ENCODE data around the gene PATZ1.

Gene PATZ1

GRCh38 chr22:31279327-31279669, 66.8 kb downstream of the PATZ1 start:
- Histone ChIP-seq H3K36me3 (ENCODE audit: insufficient read depth, low read length) (peaks cover 59% of the 10 kb centered on the region), H3K4me3 (ENCODE audit: low read length) (no peak overlapping the region), H2AFZ (ENCODE audit: low read depth, low read length) (no peak overlapping the region), H3K4me1 (ENCODE audit: insufficient read depth, low read length) (peaks cover under 1% of the 10 kb centered on the region), H3K27me3 (ENCODE audit: insufficient read depth, low read length) (no peaks in the 10 kb centered on the region), H3K9me3 (ENCODE audit: low read length) (no peaks in the 10 kb centered on the region)

- Histone ChIP-seq H3K4me1 (ENCODE audit: insufficient read depth, low read length) (no peaks in the 10 kb centered on the region), H2AFZ (ENCODE audit: low read depth, low read length) (no peak overlapping the region), H3K27me3 (ENCODE audit: insufficient read depth, low read length) (no peaks in the 10 kb centered on the region), H3K4me3 (ENCODE audit: low read length) (no peak overlapping the region), H3K36me3 (ENCODE audit: insufficient read depth, low read length) (peaks cover 63% of the 10 kb centered on the region), H3K9me3 (ENCODE audit: low read length) (no peaks in the 10 kb centered on the region)
These were observed 67.4 kb downstream of the PATZ1 start for GRCh38 chr22:31278626-31279326.

GRCh38 chr22:31278151-31278621, 68.0 kb downstream of the PATZ1 start:
- no peak overlapping the region for H2AFZ ChIP-seq (ENCODE audit: low read depth, low read length)
- H3K36me3 ChIP-seq (ENCODE audit: insufficient read depth, low read length): peaks cover 65% of the 10 kb centered on the region
- no peaks in the 10 kb centered on the region for H3K27me3 ChIP-seq (ENCODE audit: insufficient read depth, low read length)
- no peaks in the 10 kb centered on the region for H3K9me3 ChIP-seq (ENCODE audit: low read length)
- H3K4me1 ChIP-seq (ENCODE audit: insufficient read depth, low read length): no peaks in the 10 kb centered on the region
- H3K4me3 ChIP-seq (ENCODE audit: low read length): no peak overlapping the region

- no peaks in the 10 kb centered on the region for H3K27me3 ChIP-seq (ENCODE audit: insufficient read depth, low read length)
- H2AFZ ChIP-seq (ENCODE audit: low read depth, low read length): no peak overlapping the region
- H3K36me3 ChIP-seq (ENCODE audit: insufficient read depth, low read length): peaks cover 62% of the 10 kb centered on the region
- H3K9me3 ChIP-seq (ENCODE audit: low read length): no peaks in the 10 kb centered on the region
- H3K4me1 ChIP-seq (ENCODE audit: insufficient read depth, low read length): no peaks in the 10 kb centered on the region
- H3K4me3 ChIP-seq (ENCODE audit: low read length): no peak overlapping the region
These were observed 68.4 kb downstream of the PATZ1 start for GRCh38 chr22:31277741-31278140.

DNA sequence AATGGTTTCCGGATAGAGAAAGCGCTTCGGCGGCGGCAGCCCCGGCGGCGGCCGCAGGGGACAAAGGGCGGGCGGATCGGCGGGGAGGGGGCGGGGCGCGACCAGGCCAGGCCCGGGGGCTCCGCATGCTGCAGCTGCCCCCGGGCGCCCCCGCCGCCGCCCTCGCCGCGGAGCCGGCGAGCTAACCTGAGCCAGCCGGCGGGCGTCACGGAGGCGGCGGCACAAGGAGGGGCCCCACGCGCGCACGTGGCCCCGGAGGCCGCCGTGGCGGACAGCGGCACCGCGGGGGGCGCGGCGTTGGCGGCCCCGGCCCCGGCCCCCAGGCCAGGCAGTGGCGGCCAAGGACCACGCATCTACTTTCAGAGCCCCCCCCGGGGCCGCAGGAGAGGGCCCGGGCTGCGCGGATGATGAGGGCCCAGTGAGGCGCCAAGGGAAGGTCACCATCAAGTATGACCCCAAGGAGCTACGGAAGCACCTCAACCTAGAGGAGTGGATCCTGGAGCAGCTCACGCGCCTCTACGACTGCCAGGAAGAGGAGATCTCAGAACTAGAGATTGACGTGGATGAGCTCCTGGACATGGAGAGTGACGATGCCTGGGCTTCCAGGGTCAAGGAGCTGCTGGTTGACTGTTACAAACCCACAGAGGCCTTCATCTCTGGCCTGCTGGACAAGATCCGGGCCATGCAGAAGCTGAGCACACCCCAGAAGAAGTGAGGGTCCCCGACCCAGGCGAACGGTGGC, 69.5 kb downstream of the PATZ1 start:
- Histone ChIP-seq H3K36me3 (ENCODE audit: insufficient read depth, low read length) (peaks cover 53% of the 10 kb centered on the region), H3K27me3 (ENCODE audit: insufficient read depth, low read length) (no peaks in the 10 kb centered on the region), H3K4me3 (ENCODE audit: low read length) (no peak overlapping the region), H3K4me1 (ENCODE audit: insufficient read depth, low read length) (no peaks in the 10 kb centered on the region), H3K9me3 (ENCODE audit: low read length) (no peaks in the 10 kb centered on the region), H2AFZ (ENCODE audit: low read depth, low read length) (no peak overlapping the region)
